ENCODE data around the gene MPZ. TPM values are rescaled to one million over a fixed set of nuclear protein-coding genes. Genes with fewer than 3 reads are reported as not detected.
"Not testable (repeated sequence)": the region's sequence is repeated elsewhere in the genome, so short reads cannot be mapped to it uniquely, and the experiment has no call there.

The MPZ gene
- 3.5 and 3.7 TPM in 2 replicates for total RNA-seq (2012; rRNA removed)

DNA sequence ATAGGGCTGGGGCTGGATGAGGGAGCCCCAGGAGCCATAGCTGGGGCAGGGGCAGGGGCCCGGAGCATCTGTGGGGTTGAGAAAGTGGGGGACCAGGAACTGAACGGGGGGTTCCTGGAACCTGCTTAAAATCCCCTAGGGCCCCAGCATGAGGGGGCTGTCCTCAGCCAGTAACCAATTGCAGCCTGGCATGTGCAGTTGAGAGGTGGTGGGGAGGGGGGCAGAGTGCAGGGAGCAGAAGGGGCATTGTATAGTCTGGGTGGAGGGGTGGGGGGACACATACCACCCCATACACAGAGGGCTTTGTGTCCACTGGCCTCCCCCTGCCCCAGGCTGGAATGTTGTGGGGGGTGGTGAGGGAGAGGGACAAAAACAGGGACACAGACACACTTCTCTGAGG, at the start of gene MPZ:
MPZ (minus strand) TSS at position 101 of the 400 bp plus-strand sequence; CDS start at position 38, 63 bp downstream.
- no peak within 1 kb of the TSS for H3K9ac ChIP-seq (ENCODE audit: low read depth, low read length)
- no peak within 1 kb of the TSS for H3K4me2 ChIP-seq (ENCODE audit: low read length)
- H3K9me3 ChIP-seq (replicated peaks; ENCODE audit: low read length), result no peaks in the 10 kb centered on the region
- no peak within 1 kb of the TSS for H3K4me3 ChIP-seq (ENCODE audit: low read length)
- H3K27me3 ChIP-seq (ENCODE audit: control insufficient read depth, insufficient read depth, low read length), result no peaks in the 10 kb centered on the region
- H3K4me1 ChIP-seq (ENCODE audit: control insufficient read depth, insufficient read depth, low read length), result peaks cover 35% of the 10 kb centered on the region
- H3K36me3 ChIP-seq (ENCODE audit: insufficient read depth, low read length), result no peaks in the 10 kb centered on the region

DNA sequence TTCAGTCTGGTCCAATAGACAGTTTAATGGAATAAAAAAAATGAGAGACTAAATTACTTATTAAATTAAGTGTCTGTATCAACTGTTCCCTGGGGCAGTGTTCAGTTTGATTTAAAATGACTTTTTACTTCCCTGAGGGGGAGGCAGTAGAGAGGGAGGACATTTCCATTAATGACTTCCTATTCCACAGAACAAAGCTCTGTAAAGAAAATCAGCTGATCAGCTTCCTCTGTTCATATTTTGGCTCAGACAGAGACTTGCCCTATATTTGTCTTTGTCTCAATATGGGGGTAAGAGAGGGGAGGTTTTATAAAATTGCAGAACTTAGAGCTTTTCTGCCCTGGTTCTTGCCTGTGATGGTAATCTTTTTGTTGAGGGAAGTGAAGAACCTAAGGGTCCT, 49.5 kb upstream of the MPZ start:
- H3K4me1 ChIP-seq (ENCODE audit: control insufficient read depth, insufficient read depth, low read length), result no peaks in the 10 kb centered on the region
- no peaks in the 10 kb centered on the region for H3K27me3 ChIP-seq (ENCODE audit: control insufficient read depth, insufficient read depth, low read length)
- no peaks in the 10 kb centered on the region for H3K9me3 ChIP-seq (replicated peaks; ENCODE audit: low read length)
- no peak overlapping the region for H3K4me3 ChIP-seq (ENCODE audit: low read length)
- no peak overlapping the region for H3K9ac ChIP-seq (ENCODE audit: low read depth, low read length)
- no peak overlapping the region for H3K4me2 ChIP-seq (ENCODE audit: low read length)
- peaks cover 18% of the 10 kb centered on the region for H3K36me3 ChIP-seq (ENCODE audit: insufficient read depth, low read length)

DNA sequence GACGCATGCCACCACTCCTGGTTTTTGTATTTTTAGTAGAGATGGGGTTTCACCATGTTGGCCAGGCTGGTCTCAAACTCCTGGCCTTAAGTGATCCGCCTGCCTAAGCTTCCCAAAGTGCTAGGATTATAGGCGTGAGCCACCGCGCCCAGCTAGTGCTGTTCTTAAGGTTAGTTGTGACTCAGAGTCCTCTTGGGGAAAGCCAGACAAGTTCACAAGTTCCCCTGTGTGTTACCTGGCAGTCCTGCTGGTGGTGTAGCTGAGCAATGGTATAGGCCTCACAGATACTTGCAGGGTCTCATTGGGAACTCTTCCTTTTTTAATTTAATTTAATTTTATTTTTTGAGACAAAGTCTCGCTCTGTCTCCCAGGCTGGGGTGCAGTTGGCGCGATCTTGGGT, 47.3 kb upstream of the MPZ start:
- Histone ChIP-seq H3K4me2 (ENCODE audit: low read length) (no peak overlapping the region), H3K27me3 (ENCODE audit: control insufficient read depth, insufficient read depth, low read length) (no peaks in the 10 kb centered on the region), H3K9me3 (replicated peaks; ENCODE audit: low read length) (no peaks in the 10 kb centered on the region), H3K4me1 (ENCODE audit: control insufficient read depth, insufficient read depth, low read length) (no peaks in the 10 kb centered on the region), H3K36me3 (ENCODE audit: insufficient read depth, low read length) (peaks cover 5% of the 10 kb centered on the region), H3K9ac (ENCODE audit: low read depth, low read length) (no peak overlapping the region), H3K4me3 (ENCODE audit: low read length) (no peak overlapping the region)

DNA sequence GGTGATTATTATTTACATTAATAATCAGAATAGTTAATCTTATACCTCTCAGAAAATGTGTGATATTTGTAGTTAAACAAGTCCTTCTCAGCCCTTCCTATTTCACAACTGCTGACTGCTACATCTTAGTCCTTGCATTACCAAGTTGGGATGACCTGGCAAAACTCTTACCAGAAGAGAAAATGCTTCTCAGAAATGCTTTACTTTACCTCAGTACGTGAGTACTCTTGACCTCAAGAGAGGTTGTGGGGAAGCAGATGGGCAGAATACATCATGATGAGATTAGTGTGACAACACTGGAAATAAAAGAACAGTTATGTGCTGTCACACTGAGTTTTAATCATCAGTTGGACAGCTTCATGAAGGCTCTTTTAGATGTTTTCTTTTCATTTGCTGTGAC, 41.7 kb upstream of the MPZ start:
- no peak overlapping the region for H3K4me3 ChIP-seq (ENCODE audit: low read length)
- no peaks in the 10 kb centered on the region for H3K4me1 ChIP-seq (ENCODE audit: control insufficient read depth, insufficient read depth, low read length)
- H3K4me2 ChIP-seq (ENCODE audit: low read length), result no peak overlapping the region
- peaks cover 13% of the 10 kb centered on the region for H3K36me3 ChIP-seq (ENCODE audit: insufficient read depth, low read length)
- no peaks in the 10 kb centered on the region for H3K9me3 ChIP-seq (replicated peaks; ENCODE audit: low read length)
- no peaks in the 10 kb centered on the region for H3K27me3 ChIP-seq (ENCODE audit: control insufficient read depth, insufficient read depth, low read length)
- H3K9ac ChIP-seq (ENCODE audit: low read depth, low read length), result no peak overlapping the region

DNA sequence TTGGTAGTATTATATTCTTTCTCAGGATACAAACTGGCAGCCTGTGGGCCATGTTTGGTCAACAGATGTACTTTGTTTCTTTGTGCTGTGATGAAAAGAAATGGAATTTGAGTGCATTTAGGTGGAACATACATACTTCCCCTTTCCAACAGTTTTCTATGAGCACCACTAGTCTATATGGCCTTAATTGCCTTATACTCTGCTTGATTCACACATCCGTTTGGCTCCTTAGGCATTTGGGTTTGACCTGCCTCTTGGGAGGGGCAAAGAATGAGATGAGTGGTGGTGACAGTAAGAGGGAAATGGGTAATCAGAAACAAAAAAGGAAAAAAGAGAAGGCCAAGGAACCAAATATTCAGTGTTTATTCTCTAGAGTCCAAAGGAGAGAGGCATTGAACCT, 40.9 kb upstream of the MPZ start:
- H3K36me3 ChIP-seq (ENCODE audit: insufficient read depth, low read length), result peaks cover 12% of the 10 kb centered on the region
- H3K9me3 ChIP-seq (replicated peaks; ENCODE audit: low read length), result no peaks in the 10 kb centered on the region
- no peak overlapping the region for H3K4me2 ChIP-seq (ENCODE audit: low read length)
- H3K4me3 ChIP-seq (ENCODE audit: low read length), result no peak overlapping the region
- no peak overlapping the region for H3K9ac ChIP-seq (ENCODE audit: low read depth, low read length)
- H3K27me3 ChIP-seq (ENCODE audit: control insufficient read depth, insufficient read depth, low read length), result no peaks in the 10 kb centered on the region
- H3K4me1 ChIP-seq (ENCODE audit: control insufficient read depth, insufficient read depth, low read length), result no peaks in the 10 kb centered on the region

DNA sequence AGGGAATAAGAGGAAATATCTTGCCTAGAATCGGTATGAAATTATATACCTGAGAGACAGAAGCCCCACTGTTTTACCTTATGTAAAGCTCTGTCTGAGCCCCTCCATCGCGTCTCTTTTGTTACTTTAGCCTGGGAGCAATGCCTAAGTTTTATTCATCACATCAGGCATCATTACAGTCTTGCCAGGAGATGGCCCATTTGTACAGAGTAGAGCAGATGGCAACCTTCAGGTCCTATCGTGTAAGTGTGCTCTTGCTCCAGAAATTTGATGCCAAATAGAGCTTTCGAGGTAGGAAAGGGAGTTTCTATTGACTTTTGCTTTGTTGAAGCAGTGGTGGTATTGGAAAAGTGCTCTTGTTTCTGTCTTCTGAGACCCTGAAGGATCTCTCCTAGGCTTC, 33.1 kb upstream of the MPZ start:
- Histone ChIP-seq H3K4me3 (ENCODE audit: low read length) (no peak overlapping the region), H3K36me3 (ENCODE audit: insufficient read depth, low read length) (peaks cover 29% of the 10 kb centered on the region), H3K4me1 (ENCODE audit: control insufficient read depth, insufficient read depth, low read length) (no peaks in the 10 kb centered on the region), H3K27me3 (ENCODE audit: control insufficient read depth, insufficient read depth, low read length) (no peaks in the 10 kb centered on the region), H3K4me2 (ENCODE audit: low read length) (no peak overlapping the region), H3K9ac (ENCODE audit: low read depth, low read length) (no peak overlapping the region), H3K9me3 (replicated peaks; ENCODE audit: low read length) (no peaks in the 10 kb centered on the region)

DNA sequence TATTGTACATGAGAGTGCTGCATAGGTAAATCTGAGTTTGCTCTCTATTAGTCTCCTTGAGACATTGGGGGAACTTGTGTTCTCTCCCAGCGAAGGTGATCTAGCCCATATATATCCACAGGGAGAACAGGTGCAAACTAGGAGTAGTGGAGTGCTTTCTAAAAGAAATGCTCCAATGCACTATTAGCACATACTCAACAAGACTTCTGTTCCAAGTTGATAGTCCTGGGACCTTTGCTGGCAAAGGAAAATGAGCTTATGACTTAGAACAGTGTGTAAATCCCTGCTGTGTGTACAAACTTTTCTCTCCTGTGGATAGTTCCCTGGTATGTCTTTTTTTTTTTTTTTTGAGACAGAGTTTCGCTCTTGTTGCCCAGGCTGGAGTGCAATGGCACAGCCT, 32.4 kb upstream of the MPZ start:
- no peaks in the 10 kb centered on the region for H3K27me3 ChIP-seq (ENCODE audit: control insufficient read depth, insufficient read depth, low read length)
- no peaks in the 10 kb centered on the region for H3K9me3 ChIP-seq (replicated peaks; ENCODE audit: low read length)
- H3K36me3 ChIP-seq (ENCODE audit: insufficient read depth, low read length), result peaks cover 29% of the 10 kb centered on the region

DNA sequence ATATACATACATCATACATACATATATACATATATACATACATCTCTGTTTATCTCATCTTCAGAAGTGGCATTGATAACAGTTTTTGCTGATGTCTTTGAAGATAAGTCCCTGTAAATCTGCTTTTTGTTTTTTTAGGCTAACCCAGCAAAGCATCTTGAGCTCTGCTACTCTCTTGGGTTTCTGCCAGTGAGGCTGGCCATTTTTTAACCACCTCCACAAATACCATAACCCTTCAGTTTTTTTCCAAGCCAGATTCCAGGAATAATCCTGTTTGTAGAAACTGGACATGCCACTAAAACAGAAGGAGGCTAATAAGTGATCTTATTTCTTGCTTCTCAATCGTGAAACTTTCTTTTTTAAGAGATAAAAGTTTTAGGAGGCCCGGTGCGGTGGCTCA, 26.0 kb upstream of the MPZ start:
- H3K36me3 ChIP-seq (ENCODE audit: insufficient read depth, low read length), result peaks cover 47% of the 10 kb centered on the region
- H3K4me1 ChIP-seq (ENCODE audit: control insufficient read depth, insufficient read depth, low read length), result no peaks in the 10 kb centered on the region
- no peaks in the 10 kb centered on the region for H3K27me3 ChIP-seq (ENCODE audit: control insufficient read depth, insufficient read depth, low read length)
- H3K9ac ChIP-seq (ENCODE audit: low read depth, low read length), result no peak overlapping the region
- no peak overlapping the region for H3K4me3 ChIP-seq (ENCODE audit: low read length)
- H3K9me3 ChIP-seq (replicated peaks; ENCODE audit: low read length), result no peaks in the 10 kb centered on the region
- no peak overlapping the region for H3K4me2 ChIP-seq (ENCODE audit: low read length)

More for the DNA sequence above, 32.4 kb upstream of the MPZ start:
- H3K4me3 ChIP-seq (ENCODE audit: low read length), result no peak overlapping the region
- H3K9ac ChIP-seq (ENCODE audit: low read depth, low read length), result no peak overlapping the region
- no peak overlapping the region for H3K4me2 ChIP-seq (ENCODE audit: low read length)
- H3K4me1 ChIP-seq (ENCODE audit: control insufficient read depth, insufficient read depth, low read length), result no peaks in the 10 kb centered on the region

DNA sequence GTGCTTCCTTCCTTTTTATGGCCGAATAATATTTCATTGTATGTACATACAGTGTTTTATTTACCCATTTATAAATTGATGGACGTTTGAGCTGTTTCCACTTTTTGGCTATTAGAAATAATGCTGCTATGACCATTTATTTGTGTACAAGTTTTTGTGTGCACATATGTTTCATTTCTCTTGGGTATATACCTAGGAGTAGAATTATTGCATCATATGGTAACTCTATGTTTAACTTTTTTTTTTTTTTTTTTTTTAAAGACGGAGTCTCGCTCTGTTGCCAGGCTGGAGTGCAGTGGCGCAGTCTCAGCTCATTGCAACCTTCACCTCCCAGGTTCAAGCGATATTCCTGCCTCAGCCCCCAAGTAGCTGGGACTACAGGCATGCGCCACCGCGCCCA, 23.4 kb upstream of the MPZ start:
- Histone ChIP-seq H3K4me1 (ENCODE audit: control insufficient read depth, insufficient read depth, low read length) (no peaks in the 10 kb centered on the region), H3K36me3 (ENCODE audit: insufficient read depth, low read length) (peaks cover 57% of the 10 kb centered on the region), H3K4me2 (ENCODE audit: low read length) (no peak overlapping the region), H3K27me3 (ENCODE audit: control insufficient read depth, insufficient read depth, low read length) (no peaks in the 10 kb centered on the region), H3K9ac (ENCODE audit: low read depth, low read length) (no peak overlapping the region), H3K9me3 (replicated peaks; ENCODE audit: low read length) (no peaks in the 10 kb centered on the region), H3K4me3 (ENCODE audit: low read length) (no peak overlapping the region)

DNA sequence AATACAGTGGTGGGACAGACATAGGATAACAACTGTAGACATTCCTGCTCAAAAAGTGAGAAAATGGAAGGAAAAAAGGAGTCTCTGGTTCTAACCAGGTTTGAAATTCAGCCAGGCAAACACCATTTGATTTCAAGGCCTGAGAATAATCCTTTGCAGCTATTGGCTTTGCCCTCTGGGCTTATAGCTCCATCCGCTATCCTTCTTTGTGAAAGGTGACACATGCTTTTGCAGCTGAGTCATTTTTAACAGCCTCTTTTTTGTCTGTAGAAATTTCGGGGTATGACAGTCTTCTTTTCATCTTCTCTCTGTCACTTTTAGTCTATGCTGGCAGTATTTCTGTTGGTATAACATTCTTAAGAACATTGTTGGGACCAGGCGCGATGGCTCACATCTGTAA, 20.6 kb upstream of the MPZ start:
- H3K4me2 ChIP-seq (ENCODE audit: low read length), result no peak overlapping the region
- peaks cover 58% of the 10 kb centered on the region for H3K36me3 ChIP-seq (ENCODE audit: insufficient read depth, low read length)
- no peak overlapping the region for H3K4me3 ChIP-seq (ENCODE audit: low read length)
- H3K9me3 ChIP-seq (replicated peaks; ENCODE audit: low read length), result no peaks in the 10 kb centered on the region
- H3K4me1 ChIP-seq (ENCODE audit: control insufficient read depth, insufficient read depth, low read length), result no peaks in the 10 kb centered on the region
- no peak overlapping the region for H3K9ac ChIP-seq (ENCODE audit: low read depth, low read length)
- no peaks in the 10 kb centered on the region for H3K27me3 ChIP-seq (ENCODE audit: control insufficient read depth, insufficient read depth, low read length)

DNA sequence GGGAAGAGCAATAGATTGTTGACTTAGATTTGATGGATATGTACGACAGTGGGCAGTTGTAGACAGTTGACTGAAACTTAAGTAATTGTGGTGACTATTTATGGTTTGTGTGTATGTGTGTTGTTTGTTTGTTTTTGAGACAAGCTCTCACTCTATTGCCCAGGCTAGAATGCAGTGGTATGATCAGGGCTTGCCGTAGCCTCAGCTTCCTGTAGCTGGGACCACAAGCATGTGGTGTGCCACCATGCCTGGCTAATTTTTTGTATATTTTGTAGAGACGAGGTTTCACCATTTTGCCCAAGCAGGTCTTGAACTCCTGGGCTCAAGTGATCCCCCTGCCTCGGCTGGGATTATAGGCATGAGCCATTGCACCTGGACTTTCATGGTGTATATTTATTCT, 14.3 kb upstream of the MPZ start:
- H3K4me3 ChIP-seq (ENCODE audit: low read length), result no peak overlapping the region
- H3K36me3 ChIP-seq (ENCODE audit: insufficient read depth, low read length), result peaks cover 32% of the 10 kb centered on the region
- no peaks in the 10 kb centered on the region for H3K4me1 ChIP-seq (ENCODE audit: control insufficient read depth, insufficient read depth, low read length)
- no peak overlapping the region for H3K4me2 ChIP-seq (ENCODE audit: low read length)
- H3K9ac ChIP-seq (ENCODE audit: low read depth, low read length), result no peak overlapping the region
- no peaks in the 10 kb centered on the region for H3K9me3 ChIP-seq (replicated peaks; ENCODE audit: low read length)
- no peaks in the 10 kb centered on the region for H3K27me3 ChIP-seq (ENCODE audit: control insufficient read depth, insufficient read depth, low read length)

DNA sequence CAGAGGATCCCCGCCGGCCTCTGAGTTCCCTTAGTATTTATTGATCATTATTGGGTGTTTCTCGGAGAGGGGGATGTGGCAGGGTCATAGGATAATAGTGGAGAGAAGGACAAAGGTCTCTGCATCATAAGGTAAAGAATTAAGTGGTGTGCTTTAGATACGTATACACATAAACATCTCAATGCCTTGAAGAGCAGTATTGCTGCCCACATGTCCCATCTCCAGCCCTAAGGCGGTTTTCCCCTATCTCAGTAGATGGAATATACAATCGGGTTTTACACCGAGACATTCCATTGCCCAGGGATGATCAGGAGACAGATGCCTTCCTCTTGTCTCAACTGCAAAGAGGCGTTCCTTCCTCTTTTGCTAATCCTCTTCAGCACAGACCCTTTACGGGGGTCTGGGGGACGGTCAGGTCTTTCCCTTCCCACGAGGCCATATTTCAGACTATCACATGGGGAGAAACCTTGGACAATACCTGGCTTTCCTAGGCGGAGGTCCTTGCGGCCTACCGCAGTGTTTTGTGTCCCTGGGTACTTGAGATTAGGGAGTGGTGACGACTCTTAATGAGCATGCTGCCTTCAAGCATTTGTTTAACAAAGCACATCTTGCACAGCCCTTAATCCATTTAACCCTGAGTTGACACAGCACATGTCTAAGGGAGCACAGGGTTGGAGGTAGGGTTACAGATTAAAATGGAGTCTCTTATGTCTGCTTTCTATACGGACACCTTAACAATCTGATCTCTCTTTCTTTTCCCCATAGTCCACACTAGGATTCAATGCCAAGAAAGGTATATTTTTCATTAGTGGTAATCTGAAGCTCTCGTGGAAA, 6.3 kb upstream of the MPZ start:
- not testable (repeated sequence) for H3K36me3 ChIP-seq (ENCODE audit: insufficient read depth, low read length); H3K4me3 ChIP-seq (ENCODE audit: low read length); H3K9ac ChIP-seq (ENCODE audit: low read depth, low read length); H3K9me3 ChIP-seq (replicated peaks; ENCODE audit: low read length); H3K27me3 ChIP-seq (ENCODE audit: control insufficient read depth, insufficient read depth, low read length)
- H3K4me1 ChIP-seq (ENCODE audit: control insufficient read depth, insufficient read depth, low read length), result peaks cover 11% of the 10 kb centered on the region
- peak overlapping the region; percentile 84 for H3K4me2 ChIP-seq (ENCODE audit: low read length)
